BE2C (cell line): ENCODE measurements around the gene NTMT2.

Source experiments
- DNase-seq: peaks from one replicate; pipeline ENCODE4 v3.0.0-alpha.2; 2020
- H3K27me3 ChIP-seq: fragments of 250-450 bp; sonication (Bioruptor Pico); 2 replicates; pipeline ENCODE4 v1.5.1; 2020; ENCODE audit warnings: mild to moderate bottlenecking
- H3K36me3 ChIP-seq: fragments of 250-450 bp; sonication (Bioruptor Pico); 2 replicates; pipeline ENCODE4 v1.5.1; 2020; ENCODE audit warnings: mild to moderate bottlenecking
- H3K4me1 ChIP-seq: fragments of 250-450 bp; sonication (Bioruptor Pico); 2 replicates; pipeline ENCODE4 v1.5.1; 2020
- H3K4me3 ChIP-seq: 2 replicates; pipeline ENCODE4 v1.5.1; 2011; ENCODE audit warnings: low read depth, low read length
- H3K9me3 ChIP-seq: fragments of 250-450 bp; sonication (Bioruptor Pico); 2 replicates; pipeline ENCODE4 v1.5.1; 2020
- CTCF ChIP-seq: IDR thresholded peaks from 2 replicates; pipeline ENCODE4 v1.5.1; 2012; ENCODE audit warnings: mild to moderate bottlenecking, low read depth, low read length

NTMT2 gene

GRCh38 chr1:170198090-170198489, 52.3 kb downstream of the NTMT2 start:
- H3K4me3 ChIP-seq = no peak overlapping the region
- no peaks in the 10 kb centered on the region for H3K36me3 ChIP-seq
- no peak for DNase-seq
- TF ChIP-seq CTCF = no peak
- no peaks in the 10 kb centered on the region for H3K27me3 ChIP-seq
- no peaks in the 10 kb centered on the region for H3K9me3 ChIP-seq
- H3K4me1 ChIP-seq = no peaks in the 10 kb centered on the region

- Histone ChIP-seq H3K4me1 (no peaks in the 10 kb centered on the region), H3K9me3 (no peaks in the 10 kb centered on the region), H3K4me3 (no peak overlapping the region), H3K36me3 (no peaks in the 10 kb centered on the region), H3K27me3 (no peaks in the 10 kb centered on the region)
- no peak for TF ChIP-seq CTCF
- DNase-seq = no peak
These were observed 52.8 kb downstream of the NTMT2 start for GRCh38 chr1:170198584-170198983.

DNA sequence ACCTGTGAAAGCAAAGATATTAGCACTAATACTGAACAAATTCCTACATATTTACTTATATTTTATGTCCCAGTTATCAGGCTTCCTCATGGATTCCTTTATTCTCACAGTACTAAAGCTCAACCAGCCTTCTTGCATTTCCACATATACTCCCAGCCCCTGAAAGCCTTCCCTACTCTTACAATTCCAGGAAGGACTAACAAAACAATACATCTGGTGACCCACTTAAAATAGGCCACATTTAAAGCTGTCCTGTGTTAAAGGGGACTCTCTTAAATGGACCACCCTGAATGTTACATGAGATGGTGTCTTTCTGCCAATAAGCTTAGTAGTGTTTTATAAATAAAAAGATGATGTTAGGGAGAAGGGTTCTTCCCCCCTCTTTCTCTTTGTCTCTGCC, 54.4 kb downstream of the NTMT2 start:
- no peaks in the 10 kb centered on the region for H3K4me1 ChIP-seq
- DNase-seq = no peak
- no peak for TF ChIP-seq CTCF
- H3K27me3 ChIP-seq = no peaks in the 10 kb centered on the region
- H3K4me3 ChIP-seq = no peak overlapping the region
- no peaks in the 10 kb centered on the region for H3K36me3 ChIP-seq
- no peaks in the 10 kb centered on the region for H3K9me3 ChIP-seq

GRCh38 chr1:170200621-170201397, 55.0 kb downstream of the NTMT2 start:
- Histone ChIP-seq H3K27me3 (no peaks in the 10 kb centered on the region), H3K4me1 (no peaks in the 10 kb centered on the region), H3K4me3 (no peak overlapping the region), H3K36me3 (no peaks in the 10 kb centered on the region), H3K9me3 (no peaks in the 10 kb centered on the region)
- TF ChIP-seq CTCF = no peak
- DNase-seq = no peak

DNA sequence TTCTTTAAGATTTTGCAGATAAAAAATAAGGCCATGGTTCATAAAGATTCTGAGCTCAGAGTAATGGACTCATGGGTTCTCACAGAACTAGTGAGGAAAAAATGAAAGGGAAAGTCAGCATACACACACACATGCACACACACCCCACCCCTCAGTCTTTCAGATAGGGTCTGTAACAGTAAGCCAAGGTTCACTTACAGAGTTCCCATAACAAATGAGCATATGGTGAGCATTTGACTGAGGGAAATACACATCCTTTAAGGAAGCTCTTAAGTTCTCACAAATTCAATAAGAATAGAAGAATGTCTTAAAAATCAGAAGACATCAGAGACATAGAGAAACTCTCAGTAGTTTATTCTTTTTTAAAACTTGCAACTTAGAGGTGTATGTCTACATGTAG, 57.9 kb downstream of the NTMT2 start:
- no peaks in the 10 kb centered on the region for H3K27me3 ChIP-seq
- no peak overlapping the region for H3K4me3 ChIP-seq
- H3K9me3 ChIP-seq = no peaks in the 10 kb centered on the region
- H3K36me3 ChIP-seq = no peaks in the 10 kb centered on the region
- no peak for TF ChIP-seq CTCF
- no peaks in the 10 kb centered on the region for H3K4me1 ChIP-seq
- DNase-seq = no peak

DNA sequence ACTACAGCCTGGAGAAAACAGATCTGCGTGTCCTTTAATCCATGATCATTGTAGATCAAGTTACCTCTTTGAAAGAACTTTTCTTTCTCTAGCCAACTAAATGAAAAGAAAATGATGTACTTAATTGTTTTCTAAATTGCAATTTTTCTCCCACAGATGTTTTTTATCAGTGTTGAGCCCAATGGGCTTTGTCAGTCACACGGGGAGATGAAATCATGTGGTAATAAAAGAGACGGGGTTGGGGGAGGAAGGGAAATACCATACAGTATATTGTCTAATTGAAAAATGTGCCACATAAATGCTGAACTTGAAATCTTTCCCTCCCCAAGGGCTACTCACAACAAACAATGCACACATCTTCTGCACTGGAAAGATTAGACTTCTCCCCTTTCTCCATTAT, 58.4 kb downstream of the NTMT2 start:
- no peak overlapping the region for H3K4me3 ChIP-seq
- no peaks in the 10 kb centered on the region for H3K4me1 ChIP-seq
- no peaks in the 10 kb centered on the region for H3K36me3 ChIP-seq
- TF ChIP-seq CTCF = no peak
- no peaks in the 10 kb centered on the region for H3K9me3 ChIP-seq
- no peaks in the 10 kb centered on the region for H3K27me3 ChIP-seq
- DNase-seq = no peak
